ENCODE results near the gene RAPGEF1.
"Not testable (repeated sequence)": the region's sequence is repeated elsewhere in the genome, so short reads cannot be mapped to it uniquely, and the experiment has no call there.

RAPGEF1 gene

DNA sequence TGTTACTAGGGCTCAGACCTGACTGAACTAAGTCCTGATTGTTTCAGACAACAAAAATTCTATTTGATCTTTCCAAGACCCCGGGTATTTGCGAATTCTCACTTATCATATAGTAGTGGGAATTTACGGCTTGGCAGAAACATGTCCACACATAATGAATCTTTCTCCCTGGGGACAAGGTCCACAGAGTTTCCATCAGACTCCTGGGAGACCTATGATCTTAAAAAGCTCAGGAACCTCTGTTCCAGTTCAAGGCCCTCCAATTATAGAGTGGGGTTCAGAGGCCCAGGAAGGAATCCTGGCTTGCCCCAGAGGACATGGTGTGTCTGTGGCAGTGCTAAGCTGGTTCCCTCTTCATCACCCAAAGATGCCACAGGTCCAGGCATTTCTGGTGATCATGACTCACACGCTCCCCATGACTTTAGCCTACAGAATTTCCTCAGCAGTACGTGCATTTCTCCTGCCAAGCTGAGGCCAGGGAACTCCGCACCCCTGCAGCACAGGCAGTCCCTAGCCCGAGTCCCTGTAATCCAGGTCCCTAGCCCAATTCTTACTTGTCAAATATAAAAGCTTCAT, 12.6 kb downstream of the RAPGEF1 start:
- DNase-seq, result no peak

DNA sequence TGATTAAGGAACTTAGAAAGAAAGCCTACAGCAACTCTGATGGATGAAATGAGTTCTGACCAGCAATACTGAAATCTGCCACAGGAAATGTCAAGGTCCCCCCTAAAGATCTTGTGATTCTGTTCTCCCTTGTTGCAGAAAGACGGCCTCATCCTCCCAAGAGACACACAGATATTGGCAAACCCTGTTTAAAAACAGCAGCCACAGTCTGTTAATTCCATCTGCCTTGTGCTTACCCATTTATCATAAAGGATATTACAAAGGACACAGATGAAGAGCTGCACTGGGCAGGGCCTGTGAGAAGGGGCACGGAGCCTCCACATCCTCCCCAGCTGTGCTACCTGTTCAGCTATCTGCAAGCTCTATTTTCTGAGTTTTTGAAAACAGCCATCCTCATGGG, 15.2 kb downstream of the RAPGEF1 start:
- DNase-seq, result no peak

- DNase-seq, result no peak
These were observed 16.2 kb downstream of the RAPGEF1 start for GRCh38 chr9:131723632-131724031.

GRCh38 chr9:131722255-131722654, 17.6 kb downstream of the RAPGEF1 start:
- no peak for DNase-seq

GRCh38 chr9:131721076-131721475, 18.8 kb downstream of the RAPGEF1 start:
- DNase-seq, result no peak

DNA sequence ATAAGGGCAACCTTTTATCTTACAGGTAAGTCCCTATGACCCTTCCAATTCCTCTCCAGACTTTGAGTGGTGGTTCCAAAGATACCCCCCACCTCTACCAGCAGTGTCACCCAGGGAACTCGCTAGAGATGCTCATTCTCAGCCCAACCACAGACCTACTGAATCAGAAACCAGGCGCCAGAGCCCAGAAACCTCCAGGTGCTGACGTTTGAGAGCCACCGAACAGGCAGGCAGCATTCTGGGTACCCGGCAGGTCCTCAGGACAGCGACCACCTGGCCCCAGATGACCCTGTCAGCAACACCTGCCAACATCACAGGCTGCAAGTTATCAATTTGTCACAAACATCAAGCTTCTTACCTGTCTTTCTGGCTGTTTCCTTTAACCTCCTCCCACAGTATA, 19.5 kb downstream of the RAPGEF1 start:
- no peak for DNase-seq

DNA sequence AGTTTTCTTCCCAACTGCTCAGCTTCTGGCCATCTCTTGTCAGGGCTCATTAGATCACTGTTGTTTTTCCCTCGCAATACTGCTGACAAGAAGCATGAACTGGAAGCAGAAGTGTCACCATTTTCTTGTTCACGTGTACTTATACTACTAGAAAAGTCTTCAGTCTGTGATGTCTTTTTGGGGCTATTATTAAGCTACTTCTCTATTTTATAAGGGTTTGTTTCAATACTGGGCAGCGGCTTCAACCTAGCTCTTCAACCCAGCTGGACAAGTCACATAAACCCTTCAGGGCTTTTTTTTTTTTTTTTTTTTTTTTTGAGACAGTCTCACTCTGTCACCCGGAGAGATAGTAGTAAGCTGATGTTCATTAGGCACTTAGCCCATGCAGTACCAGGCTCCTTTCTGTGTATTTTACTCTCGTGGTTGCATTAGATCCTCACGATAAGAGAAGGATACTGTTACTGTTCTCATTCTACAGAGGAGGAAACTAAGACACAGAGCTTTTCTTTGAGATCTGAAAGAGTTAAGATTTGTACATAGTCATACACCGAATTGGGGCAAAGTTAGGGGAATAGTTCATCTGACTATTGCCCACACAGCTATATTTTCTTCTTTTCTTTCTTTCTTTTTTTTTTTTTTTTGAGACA, 20.5 kb downstream of the RAPGEF1 start:
- no peak for DNase-seq

DNA sequence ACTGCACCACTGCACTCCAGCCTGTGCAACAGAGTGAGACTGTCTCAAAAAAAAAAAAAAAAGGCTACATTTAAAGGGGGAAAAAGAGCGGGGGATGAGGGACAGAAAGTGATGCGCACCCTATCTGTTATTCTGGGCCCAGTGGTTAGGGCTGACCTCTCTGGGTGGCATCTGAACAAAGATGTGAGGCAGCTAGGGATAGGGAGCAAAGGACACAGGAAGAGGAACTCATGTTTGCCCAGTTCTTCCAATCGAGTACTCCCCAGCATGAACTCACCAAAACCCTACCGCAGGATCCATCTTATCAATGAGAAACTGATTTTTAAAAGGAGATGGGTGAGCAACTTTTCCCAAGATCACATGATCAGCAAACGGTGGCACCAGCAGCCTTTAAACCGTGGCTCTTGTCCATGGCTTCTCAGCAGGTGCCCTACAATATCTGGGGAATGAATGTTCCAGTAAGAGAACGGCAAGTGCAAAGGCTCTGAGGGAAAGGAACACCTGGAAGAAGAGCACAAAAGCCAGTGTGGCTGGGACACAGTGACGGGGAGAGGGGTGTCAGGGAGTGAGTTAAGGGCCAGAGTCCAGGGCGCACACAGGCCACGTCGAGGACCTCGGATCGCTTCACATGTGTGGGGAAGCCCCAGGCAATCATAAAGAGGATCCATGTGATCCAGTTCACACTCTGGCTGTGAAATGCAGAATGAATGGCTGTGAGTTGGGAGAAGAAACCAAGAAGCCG, 22.0 kb downstream of the RAPGEF1 start:
- DNase-seq, result no peak

DNA sequence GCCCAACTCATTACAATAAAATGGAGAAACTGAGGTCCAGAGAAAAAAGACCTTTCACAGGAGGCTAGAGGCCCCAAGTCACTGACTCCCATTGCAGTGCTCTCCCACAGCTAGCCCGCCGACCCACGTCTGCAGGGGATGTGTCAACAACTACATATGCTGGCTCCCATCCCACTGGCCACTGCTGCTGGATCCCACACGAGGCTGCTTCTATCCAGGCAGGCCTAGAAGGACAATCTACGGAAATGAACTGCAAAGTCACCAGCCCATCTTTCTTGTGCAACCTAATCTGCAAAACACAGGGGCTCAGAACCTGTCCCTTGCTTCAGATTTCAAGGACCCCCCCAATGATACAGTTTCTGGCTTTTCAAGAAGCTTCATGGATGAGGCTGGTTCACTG, 24.0 kb downstream of the RAPGEF1 start:
- DNase-seq, result no peak

DNA sequence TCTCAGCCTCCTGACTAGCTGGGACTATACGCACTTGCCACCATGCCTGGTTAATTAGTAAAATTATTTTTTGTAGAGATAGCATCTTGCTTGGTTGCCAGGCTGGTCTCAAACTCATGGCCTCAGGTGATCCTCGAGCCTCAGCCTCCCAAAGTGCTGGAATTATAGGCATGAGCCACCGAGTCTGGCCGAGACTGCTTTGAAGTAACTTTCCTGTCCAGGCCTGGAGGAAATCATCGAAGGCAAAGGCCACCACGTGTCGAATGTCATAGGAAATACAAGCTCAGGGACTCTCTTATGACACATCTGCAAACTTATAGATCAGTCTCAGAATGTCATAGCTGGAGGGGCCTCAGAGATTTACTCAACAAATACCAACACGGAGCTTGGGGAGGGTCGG, 25.1 kb downstream of the RAPGEF1 start:
- no peak for DNase-seq

DNA sequence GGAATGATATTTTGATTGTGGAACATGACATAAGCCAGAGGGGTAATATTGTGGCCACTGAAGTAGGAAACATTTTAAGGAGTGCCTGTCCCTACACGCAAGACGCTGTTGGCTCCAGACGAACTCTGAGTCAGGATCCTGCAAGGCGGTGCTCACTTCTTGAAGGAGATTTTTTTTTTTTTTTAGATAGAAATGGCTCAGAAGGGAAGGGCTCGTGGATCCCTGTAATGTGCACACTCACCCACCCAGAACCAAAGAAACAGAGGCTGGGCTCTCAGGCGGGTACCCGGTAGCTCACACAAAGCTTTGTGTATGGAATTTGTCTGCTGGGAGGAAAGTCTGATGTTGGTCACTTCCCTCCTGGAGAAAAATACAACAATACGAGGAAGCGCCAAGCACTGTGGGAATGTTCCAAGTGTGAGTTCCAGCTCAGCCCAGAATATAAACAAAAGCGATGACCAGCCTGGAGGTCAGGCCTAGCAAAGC, 25.7 kb downstream of the RAPGEF1 start:
- DNase-seq, result no peak

- DNase-seq, result no peak
These were observed 26.9 kb downstream of the RAPGEF1 start for GRCh38 chr9:131713016-131713415.

DNA sequence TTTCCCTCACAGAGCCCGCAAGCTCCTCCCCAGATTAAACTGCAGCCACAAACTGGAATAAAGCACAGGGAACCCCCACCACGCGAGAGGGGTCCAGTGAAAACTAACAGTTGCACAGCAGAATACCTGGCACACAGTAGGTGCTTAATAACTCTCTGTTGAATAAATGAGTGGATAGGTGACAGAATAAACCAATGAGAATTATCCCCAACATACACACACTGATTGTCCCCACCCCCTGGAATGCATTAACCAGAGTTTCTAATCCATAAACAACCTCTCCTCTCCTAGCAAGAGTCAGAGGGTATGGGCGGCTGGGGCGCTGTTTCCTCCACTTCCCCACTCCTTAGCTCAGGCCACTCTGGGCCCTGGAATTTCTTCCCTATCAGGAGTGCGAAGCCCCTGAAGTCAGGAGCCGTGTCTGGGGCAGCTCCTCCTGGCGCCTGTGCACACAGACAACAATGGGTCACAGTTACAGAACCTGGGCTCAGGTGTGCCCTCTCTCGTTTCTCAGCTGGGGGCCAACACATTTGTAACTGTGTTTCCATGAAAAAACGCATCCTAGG, 27.6 kb downstream of the RAPGEF1 start:
- DNase-seq, result no peak

DNA sequence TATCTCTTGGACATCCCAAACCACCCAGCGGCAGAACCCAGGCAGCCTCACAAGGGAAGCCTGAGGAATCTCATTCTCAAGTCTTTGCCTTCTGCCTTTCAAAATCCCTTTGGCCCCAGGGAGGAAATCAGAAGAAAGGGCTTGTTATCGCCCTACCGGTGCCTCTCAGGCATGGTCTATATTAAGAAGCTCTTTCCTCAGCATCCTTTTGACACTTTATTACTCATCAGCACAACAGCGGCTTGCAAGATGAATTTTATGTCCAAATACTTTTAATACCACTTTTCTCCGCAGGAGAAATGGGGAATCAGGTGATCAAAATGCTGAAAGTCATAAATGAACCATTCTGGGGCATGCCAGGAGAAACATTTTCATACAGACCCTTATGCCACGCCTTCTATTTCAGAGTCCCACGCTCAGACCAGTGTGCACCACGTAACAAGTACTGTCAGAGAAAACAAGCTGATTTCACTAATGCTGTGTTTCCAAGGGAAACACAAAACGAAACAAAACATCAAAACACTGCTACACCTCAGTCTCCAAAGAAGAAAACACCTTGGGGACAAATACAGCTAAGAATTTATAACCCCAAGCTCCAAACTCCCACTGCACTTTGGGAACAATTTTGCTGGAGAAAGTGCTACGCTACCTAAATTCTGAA, 30.0 kb downstream of the RAPGEF1 start:
- DNase-seq, result no peak

- DNase-seq, result not testable (repeated sequence)
These were observed 30.7 kb downstream of the RAPGEF1 start for GRCh38 chr9:131709010-131709770.

GRCh38 chr9:131708226-131709002, 31.5 kb downstream of the RAPGEF1 start:
- DNase-seq, result peak; percentile 17

DNA sequence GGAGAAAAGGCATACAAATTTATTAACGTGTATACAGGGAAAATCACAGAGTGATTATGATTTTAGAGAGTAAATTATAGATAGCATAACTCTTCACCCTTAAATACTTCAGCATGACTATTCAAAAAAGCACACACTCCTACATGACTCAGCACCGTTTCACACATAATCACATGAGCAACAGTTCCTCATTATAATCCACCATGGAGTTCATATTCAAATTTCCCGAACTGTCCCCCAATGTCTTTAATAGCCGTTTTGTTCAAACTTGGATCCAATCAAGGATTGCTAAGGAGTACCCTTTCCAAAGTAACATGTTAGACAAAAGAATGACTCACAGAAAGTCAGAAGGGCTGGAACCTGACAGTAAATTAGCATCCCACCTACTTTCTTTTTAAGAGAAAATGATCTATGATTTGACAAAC, 32.1 kb downstream of the RAPGEF1 start:
- DNase-seq, result no peak

DNA sequence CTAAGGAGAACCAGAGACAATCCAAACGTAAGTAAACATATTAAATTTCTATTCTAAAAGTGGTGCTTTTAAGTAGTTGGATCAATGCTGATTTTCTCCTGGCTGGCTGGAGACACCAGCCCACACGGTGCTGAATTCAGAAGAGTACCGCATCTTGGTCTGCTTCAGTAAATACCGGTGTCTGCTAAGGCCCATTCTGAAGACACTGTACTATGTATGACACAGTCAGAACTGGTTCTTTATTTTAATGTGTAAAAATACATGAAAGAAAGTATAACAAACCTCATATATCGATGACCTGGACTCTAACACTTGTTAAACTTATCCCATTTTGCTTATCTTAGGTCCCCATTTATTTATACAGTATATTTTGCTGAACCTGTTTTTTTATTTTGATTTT, 32.8 kb downstream of the RAPGEF1 start:
- DNase-seq, result no peak

DNA sequence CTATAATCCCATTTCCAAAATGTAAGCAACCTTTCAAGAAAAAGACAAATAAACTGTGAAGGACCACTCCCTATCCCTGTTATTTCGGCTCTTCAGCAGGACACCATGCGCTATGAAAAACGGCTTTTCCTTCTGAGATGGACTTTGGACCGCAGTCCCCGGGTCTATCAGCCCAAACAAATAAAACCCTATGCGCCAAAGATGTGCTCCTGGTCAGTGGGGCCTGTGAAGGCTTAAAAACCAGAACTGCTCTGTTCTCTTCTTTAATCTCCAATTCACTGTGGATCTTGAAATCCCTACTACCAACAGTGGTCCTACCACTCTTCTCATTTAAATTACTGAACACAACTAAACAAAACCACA, 33.3 kb downstream of the RAPGEF1 start:
- peak; percentile 9 for DNase-seq

GRCh38 chr9:131704988-131705387, 34.9 kb downstream of the RAPGEF1 start:
- peak; percentile 18 for DNase-seq

- peak; percentile 42 for DNase-seq
These were observed 35.5 kb downstream of the RAPGEF1 start for GRCh38 chr9:131704141-131704983.
